Measurements from ENCODE around the gene ST6GAL1. TPM values are rescaled to one million over a fixed set of nuclear protein-coding genes. Genes with fewer than 3 reads are reported as not detected.

Gene ST6GAL1
- total and polyA plus RNA-seq, 2 of the 13 experiments (the other 11 are each of a cell fraction or from before 2014, with no cell fraction given): 79.9 to 164 TPM

DNA sequence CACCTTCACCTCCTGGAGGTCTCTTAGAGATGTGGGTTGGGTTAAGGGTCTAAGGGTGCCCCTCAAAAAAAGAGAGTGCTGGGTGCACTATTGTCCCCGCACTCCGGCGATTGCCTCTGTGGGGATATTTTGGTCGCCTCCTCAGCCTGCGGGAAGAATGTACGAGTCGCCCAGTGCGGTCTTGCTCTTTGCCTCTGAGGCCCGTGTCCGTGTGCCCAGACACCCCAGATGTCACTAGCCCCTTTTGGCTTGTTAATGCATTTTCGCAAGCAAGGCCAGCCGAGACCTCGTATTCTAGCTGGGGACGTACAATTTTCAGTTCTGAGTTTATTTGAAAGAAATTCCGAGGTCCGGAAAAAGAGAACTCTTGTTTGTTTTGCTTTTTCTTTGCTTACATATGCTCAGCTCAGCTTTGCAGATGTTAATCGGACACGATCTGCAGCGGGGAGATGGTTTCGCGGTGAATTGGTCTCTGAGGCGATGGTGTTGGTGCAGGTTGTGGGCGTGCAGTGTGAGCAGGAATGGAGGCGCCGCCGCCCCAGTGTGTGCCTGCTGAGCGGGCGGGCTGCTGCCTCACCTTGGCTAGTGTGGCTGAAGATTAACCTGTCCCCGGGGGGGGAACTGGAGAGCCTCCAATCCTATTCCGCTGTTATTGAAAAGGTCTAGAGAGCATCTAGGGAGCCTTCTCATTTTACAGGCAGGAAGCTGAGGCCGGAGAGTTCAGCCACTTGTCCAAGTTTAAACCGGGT, 1.4 kb downstream of the ST6GAL1 start (continued):
- no peak for TF ChIP-seq ZNF260 (CRISPR knock-in tag; IDR thresholded peaks at IDR 0.05; ENCODE audit: borderline replicate concordance, low read depth)
- TF ChIP-seq CCAR2 (optimal IDR thresholded peaks at IDR 0.05; ENCODE audit: low read depth, low read length): no peak
- 0 out of 4 replicates have a peak, but pooled peaks of 1 of the 2 experiments have one; percentile 4 for TF ChIP-seq EP300 (IDR thresholded peaks at IDR 0.05; ENCODE audit: low read depth in 2 of 2, low read length in 2 of 2)
- no peak for TF ChIP-seq EP300 (CRISPR knock-in tag; IDR thresholded peaks at IDR 0.05; ENCODE audit: borderline replicate concordance)
- peak; percentile 60; the same call in 1 of the 2 replicates for TF ChIP-seq POGZ (CRISPR knock-in tag; IDR thresholded peaks at IDR 0.05)
- TF ChIP-seq ZNF790 (CRISPR knock-in tag; IDR thresholded peaks at IDR 0.05; ENCODE audit: borderline replicate concordance): peak; percentile 71; the same call in 1 of the 2 replicates
- TF ChIP-seq, protein P1, sequence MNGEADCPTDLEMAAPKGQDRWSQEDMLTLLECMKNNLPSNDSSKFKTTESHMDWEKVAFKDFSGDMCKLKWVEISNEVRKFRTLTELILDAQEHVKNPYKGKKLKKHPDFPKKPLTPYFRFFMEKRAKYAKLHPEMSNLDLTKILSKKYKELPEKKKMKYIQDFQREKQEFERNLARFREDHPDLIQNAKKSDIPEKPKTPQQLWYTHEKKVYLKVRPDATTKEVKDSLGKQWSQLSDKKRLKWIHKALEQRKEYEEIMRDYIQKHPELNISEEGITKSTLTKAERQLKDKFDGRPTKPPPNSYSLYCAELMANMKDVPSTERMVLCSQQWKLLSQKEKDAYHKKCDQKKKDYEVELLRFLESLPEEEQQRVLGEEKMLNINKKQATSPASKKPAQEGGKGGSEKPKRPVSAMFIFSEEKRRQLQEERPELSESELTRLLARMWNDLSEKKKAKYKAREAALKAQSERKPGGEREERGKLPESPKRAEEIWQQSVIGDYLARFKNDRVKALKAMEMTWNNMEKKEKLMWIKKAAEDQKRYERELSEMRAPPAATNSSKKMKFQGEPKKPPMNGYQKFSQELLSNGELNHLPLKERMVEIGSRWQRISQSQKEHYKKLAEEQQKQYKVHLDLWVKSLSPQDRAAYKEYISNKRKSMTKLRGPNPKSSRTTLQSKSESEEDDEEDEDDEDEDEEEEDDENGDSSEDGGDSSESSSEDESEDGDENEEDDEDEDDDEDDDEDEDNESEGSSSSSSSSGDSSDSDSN (CRISPR knock-in tag; IDR thresholded peaks at IDR 0.05): peak; percentile 74
- TF ChIP-seq ZFX (CRISPR knock-in tag; IDR thresholded peaks at IDR 0.05; ENCODE audit: low read depth): no peak; the same call in 1 of the 2 replicates
- TF ChIP-seq, protein P2, sequence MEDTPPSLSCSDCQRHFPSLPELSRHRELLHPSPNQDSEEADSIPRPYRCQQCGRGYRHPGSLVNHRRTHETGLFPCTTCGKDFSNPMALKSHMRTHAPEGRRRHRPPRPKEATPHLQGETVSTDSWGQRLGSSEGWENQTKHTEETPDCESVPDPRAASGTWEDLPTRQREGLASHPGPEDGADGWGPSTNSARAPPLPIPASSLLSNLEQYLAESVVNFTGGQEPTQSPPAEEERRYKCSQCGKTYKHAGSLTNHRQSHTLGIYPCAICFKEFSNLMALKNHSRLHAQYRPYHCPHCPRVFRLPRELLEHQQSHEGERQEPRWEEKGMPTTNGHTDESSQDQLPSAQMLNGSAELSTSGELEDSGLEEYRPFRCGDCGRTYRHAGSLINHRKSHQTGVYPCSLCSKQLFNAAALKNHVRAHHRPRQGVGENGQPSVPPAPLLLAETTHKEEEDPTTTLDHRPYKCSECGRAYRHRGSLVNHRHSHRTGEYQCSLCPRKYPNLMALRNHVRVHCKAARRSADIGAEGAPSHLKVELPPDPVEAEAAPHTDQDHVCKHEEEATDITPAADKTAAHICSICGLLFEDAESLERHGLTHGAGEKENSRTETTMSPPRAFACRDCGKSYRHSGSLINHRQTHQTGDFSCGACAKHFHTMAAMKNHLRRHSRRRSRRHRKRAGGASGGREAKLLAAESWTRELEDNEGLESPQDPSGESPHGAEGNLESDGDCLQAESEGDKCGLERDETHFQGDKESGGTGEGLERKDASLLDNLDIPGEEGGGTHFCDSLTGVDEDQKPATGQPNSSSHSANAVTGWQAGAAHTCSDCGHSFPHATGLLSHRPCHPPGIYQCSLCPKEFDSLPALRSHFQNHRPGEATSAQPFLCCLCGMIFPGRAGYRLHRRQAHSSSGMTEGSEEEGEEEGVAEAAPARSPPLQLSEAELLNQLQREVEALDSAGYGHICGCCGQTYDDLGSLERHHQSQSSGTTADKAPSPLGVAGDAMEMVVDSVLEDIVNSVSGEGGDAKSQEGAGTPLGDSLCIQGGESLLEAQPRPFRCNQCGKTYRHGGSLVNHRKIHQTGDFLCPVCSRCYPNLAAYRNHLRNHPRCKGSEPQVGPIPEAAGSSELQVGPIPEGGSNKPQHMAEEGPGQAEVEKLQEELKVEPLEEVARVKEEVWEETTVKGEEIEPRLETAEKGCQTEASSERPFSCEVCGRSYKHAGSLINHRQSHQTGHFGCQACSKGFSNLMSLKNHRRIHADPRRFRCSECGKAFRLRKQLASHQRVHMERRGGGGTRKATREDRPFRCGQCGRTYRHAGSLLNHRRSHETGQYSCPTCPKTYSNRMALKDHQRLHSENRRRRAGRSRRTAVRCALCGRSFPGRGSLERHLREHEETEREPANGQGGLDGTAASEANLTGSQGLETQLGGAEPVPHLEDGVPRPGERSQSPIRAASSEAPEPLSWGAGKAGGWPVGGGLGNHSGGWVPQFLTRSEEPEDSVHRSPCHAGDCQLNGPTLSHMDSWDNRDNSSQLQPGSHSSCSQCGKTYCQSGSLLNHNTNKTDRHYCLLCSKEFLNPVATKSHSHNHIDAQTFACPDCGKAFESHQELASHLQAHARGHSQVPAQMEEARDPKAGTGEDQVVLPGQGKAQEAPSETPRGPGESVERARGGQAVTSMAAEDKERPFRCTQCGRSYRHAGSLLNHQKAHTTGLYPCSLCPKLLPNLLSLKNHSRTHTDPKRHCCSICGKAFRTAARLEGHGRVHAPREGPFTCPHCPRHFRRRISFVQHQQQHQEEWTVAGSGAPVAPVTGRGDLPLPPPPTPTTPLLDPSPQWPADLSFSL (CRISPR knock-in tag; IDR thresholded peaks at IDR 0.05): no peak
- TF ChIP-seq GABPB1 (CRISPR knock-in tag; IDR thresholded peaks at IDR 0.05): peak; percentile 51; the same call in 1 of the 2 replicates
- 0 out of 2 replicates have a peak, but pooled peaks have one; percentile 18 for TF ChIP-seq SALL2 (CRISPR knock-in tag; IDR thresholded peaks at IDR 0.05)
- TF ChIP-seq NFKBIZ (CRISPR knock-in tag; IDR thresholded peaks at IDR 0.05): no peak; the same call in 1 of the 2 replicates
- TF ChIP-seq ZNF326 (CRISPR knock-in tag; IDR thresholded peaks at IDR 0.05; ENCODE audit: borderline replicate concordance): no peak
- TF ChIP-seq NFATC3 (CRISPR knock-in tag; IDR thresholded peaks at IDR 0.05): no peak
- no peak for TF ChIP-seq CENPX (CRISPR knock-in tag; IDR thresholded peaks at IDR 0.05)
- TF ChIP-seq ZNF781 (CRISPR knock-in tag; IDR thresholded peaks at IDR 0.05; ENCODE audit: borderline replicate concordance, not compliant biosample characterization): peak; percentile 21
- 0 out of 2 replicates have a peak, but pooled peaks have one; percentile 41 for TF ChIP-seq ZFP90 (CRISPR knock-in tag; IDR thresholded peaks at IDR 0.05; ENCODE audit: borderline replicate concordance)
- TF ChIP-seq, protein P3, sequence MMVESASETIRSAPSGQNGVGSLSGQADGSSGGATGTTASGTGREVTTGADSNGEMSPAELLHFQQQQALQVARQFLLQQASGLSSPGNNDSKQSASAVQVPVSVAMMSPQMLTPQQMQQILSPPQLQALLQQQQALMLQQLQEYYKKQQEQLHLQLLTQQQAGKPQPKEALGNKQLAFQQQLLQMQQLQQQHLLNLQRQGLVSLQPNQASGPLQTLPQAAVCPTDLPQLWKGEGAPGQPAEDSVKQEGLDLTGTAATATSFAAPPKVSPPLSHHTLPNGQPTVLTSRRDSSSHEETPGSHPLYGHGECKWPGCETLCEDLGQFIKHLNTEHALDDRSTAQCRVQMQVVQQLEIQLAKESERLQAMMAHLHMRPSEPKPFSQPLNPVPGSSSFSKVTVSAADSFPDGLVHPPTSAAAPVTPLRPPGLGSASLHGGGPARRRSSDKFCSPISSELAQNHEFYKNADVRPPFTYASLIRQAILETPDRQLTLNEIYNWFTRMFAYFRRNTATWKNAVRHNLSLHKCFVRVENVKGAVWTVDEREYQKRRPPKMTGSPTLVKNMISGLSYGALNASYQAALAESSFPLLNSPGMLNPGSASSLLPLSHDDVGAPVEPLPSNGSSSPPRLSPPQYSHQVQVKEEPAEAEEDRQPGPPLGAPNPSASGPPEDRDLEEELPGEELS (CRISPR knock-in tag; IDR thresholded peaks at IDR 0.05): peak; percentile 65; the same call in 1 of the 2 replicates

All from HepG2 (cell line).